ENCODE measurements around the gene OPRPN. TPM values are rescaled to one million over a fixed set of nuclear protein-coding genes. Genes with fewer than 3 reads are reported as not detected.

The OPRPN gene
- total RNA-seq, 1 donor from 2014 or later = not detected

Other genes starting within 250 kb of the OPRPN start
- not detected for gene PRR27, start 243.7 kb upstream of the OPRPN start, total RNA-seq
- gene ODAM, start 202.2 kb upstream of the OPRPN start, total RNA-seq = not detected
- gene FDCSP, start 171.8 kb upstream of the OPRPN start, total RNA-seq = 53.0 TPM
- gene CSN3, start 155.3 kb upstream of the OPRPN start, total RNA-seq = not detected
- gene CABS1, start 63.0 kb upstream of the OPRPN start, total RNA-seq = not detected
- gene SMR3A, start 37.2 kb upstream of the OPRPN start, total RNA-seq = not detected
- not detected for gene SMR3B, start 14.8 kb upstream of the OPRPN start, total RNA-seq
- gene MUC7, start 74.3 kb downstream of the OPRPN start, total RNA-seq = not detected
- gene AMTN, start 120.6 kb downstream of the OPRPN start, total RNA-seq = not detected
- not detected for gene AMBN, start 194.3 kb downstream of the OPRPN start, total RNA-seq
- not detected for gene ENAM, start 230.8 kb downstream of the OPRPN start, total RNA-seq